Spleen (tissue), 7 donors: ENCODE results near the gene KIT.

Experiments
- POLR2AphosphoS5 ChIP-seq, 3 donors: sonication (generic); formaldehyde crosslinking; IDR thresholded peaks; one replicate each; pipeline ENCODE4 v1.5.1; 2017; ENCODE audit warnings: antibody characterized with exemption in 3 of 3
- TF ChIP-seq, protein P1 (sequence below), 11 experiments: fragments of 200-600 bp in 7 of 11; fragments of 450-650 bp in 4 of 11; sonication (generic) in 4 of 11; IDR thresholded peaks in 8 of 11; conservative IDR thresholded peaks in 3 of 11; 1 replicate in 7 of 11; 2 replicates in 4 of 11; pipeline versions ENCODE4 v1.4.0 to v1.8.0; 2016 to 2021; ENCODE audit warnings: antibody characterized with exemption in 11 of 11, inconsistent platforms in 4 of 11, mild to moderate bottlenecking in 1 of 11
- donor health status: DM: no; HTN: no; CAD: no; lungs with moderate emphysema.
- donor health status: DM: no; HTN: no; CAD: no.
- donor health status: DM: no; HTN: no; CAD: no.

DNA sequence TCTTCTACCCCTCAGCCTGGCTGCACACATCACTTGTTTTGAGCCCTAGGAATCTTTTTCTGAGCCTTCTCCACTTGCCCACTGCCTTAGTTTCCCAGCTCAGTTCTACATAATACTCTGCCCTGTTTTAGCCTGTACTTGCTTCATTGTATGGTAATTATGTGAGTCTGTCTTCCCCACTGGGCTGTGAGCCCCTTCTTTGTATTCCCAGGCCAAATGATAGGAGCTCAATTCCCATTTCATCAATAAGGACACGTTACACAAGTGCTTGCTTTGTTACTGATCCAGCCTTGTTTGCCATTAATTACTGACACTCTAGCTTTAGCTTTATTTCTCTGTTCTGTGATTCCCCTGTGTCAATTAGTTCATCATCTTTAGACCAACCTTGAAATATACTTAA lies 28.1 kb downstream of the KIT start:
- no peak for TF ChIP-seq POLR2AphosphoS5 (IDR thresholded peaks at IDR 0.05)
- TF ChIP-seq, protein P1, sequence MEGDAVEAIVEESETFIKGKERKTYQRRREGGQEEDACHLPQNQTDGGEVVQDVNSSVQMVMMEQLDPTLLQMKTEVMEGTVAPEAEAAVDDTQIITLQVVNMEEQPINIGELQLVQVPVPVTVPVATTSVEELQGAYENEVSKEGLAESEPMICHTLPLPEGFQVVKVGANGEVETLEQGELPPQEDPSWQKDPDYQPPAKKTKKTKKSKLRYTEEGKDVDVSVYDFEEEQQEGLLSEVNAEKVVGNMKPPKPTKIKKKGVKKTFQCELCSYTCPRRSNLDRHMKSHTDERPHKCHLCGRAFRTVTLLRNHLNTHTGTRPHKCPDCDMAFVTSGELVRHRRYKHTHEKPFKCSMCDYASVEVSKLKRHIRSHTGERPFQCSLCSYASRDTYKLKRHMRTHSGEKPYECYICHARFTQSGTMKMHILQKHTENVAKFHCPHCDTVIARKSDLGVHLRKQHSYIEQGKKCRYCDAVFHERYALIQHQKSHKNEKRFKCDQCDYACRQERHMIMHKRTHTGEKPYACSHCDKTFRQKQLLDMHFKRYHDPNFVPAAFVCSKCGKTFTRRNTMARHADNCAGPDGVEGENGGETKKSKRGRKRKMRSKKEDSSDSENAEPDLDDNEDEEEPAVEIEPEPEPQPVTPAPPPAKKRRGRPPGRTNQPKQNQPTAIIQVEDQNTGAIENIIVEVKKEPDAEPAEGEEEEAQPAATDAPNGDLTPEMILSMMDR (IDR thresholded peaks at IDR 0.05 in 8 of 11, conservative IDR thresholded peaks at IDR 0.05 in 3 of 11) = no peak
